K562 (cell line): ENCODE measurements around the gene KIAA0930. TPM values are rescaled to one million over a fixed set of nuclear protein-coding genes. Genes with fewer than 3 reads are reported as not detected.

Experiments used
- ATAC-seq: fragments of 200-7000 bp; cut with Tn5 transposase; 3 replicates; pipeline ENCODE4 v1.9.1; 2020; ENCODE audit warnings: moderate library complexity
- BruUV-seq: library from RNA; stranded (reverse); fragments of 400-500 nt; replicated peaks from 2 replicates; lab custom pipeline; 2021; lab: Mats Ljungman, UMichigan
- CTCF ChIA-PET: fragments of 300-600 bp; formaldehyde crosslinking; extraction: SDS; loops from one replicate; lab custom pipeline; 2021; ENCODE audit warnings: low intra/inter-chr PET ratio; lab: Yijun Ruan, JAX
- POLR2A ChIA-PET: fragments of 300-600, 350-650 bp; sonication (Branson Sonifier 250); formaldehyde crosslinking; extraction: SDS; loops from one replicate; lab custom pipeline; 2021; ENCODE audit warnings: antibody characterized with exemption, inconsistent platforms; lab: Yijun Ruan, JAX
- DNase-seq, 4 experiments: peaks; one replicate each; pipeline versions ENCODE4 v3.0.0 to v3.0.0-alpha.2; 2011 to 2018; ENCODE audit warnings: low spot score in 3 of 4, mixed read lengths in 3 of 4; ENCODE audit errors: extremely low read depth in 1 of 4
- FAIRE-seq: peaks from 2 replicates; lab custom pipeline; 2011; peaks lifted over from hg19 to GRCh38; lab: Jason Lieb, UNC
- H2AFZ ChIP-seq: 2 replicates; pipeline ENCODE4 v1.6.0; 2011; ENCODE audit warnings: low read depth, low read length, control low read depth, inconsistent platforms
- H3K27ac ChIP-seq: fragments of 200-600 bp; 3 replicates; pipeline ENCODE4 v1.8.0; 2011; ENCODE audit warnings: low read depth, mild to moderate bottlenecking, control low read depth, inconsistent platforms, low read length, moderate library complexity, mixed read lengths; ENCODE audit errors: extremely low read depth
- H3K27me3 ChIP-seq, 2 experiments: fragments of 300-600 bp in 1 of 2; 2 replicates in 1 of 2; 3 replicates in 1 of 2; pipeline versions ENCODE4 v1.6.0 to v1.8.0; 2011; ENCODE audit warnings: inconsistent platforms in 2 of 2, low read length in 2 of 2, mild to moderate bottlenecking in 1 of 2, mixed read lengths in 1 of 2, moderate library complexity in 1 of 2; ENCODE audit not compliant: control insufficient read depth in 2 of 2, insufficient read depth in 2 of 2
- H3K36me3 ChIP-seq: fragments of 300-600 bp; 3 replicates; pipeline ENCODE4 v1.8.0; 2011; ENCODE audit warnings: mild to moderate bottlenecking, low read length, inconsistent platforms; ENCODE audit not compliant: control insufficient read depth, insufficient read depth
- H3K4me1 ChIP-seq, 2 experiments: fragments of 200-600 bp in 1 of 2; replicated peaks in 1 of 2; 2 replicates in 1 of 2; 3 replicates in 1 of 2; pipeline versions ENCODE4 v1.5.1 to v1.8.0; 2011; ENCODE audit warnings: inconsistent platforms in 2 of 2, low read length in 2 of 2, mild to moderate bottlenecking in 1 of 2, mixed read lengths in 1 of 2, moderate library complexity in 1 of 2; ENCODE audit not compliant: control insufficient read depth in 2 of 2, insufficient read depth in 2 of 2
- H3K4me2 ChIP-seq: 2 replicates; pipeline ENCODE4 v1.6.1; 2011; ENCODE audit warnings: low read length, control low read depth, inconsistent platforms, mixed read lengths; ENCODE audit not compliant: insufficient read depth
- H3K4me3 ChIP-seq: fragments of 200-600 bp; sonication (generic), shearing (Covaris generic); 2 replicates; pipeline ENCODE4 v1.5.1; 2016; ENCODE audit warnings: control low read depth, inconsistent platforms
- H3K79me2 ChIP-seq: fragments of 200-600 bp; 3 replicates; pipeline ENCODE4 v1.8.0; 2011; ENCODE audit warnings: low read length, inconsistent platforms; ENCODE audit not compliant: control insufficient read depth, insufficient read depth
- H3K9ac ChIP-seq, 2 experiments: 2 replicates each; pipeline versions ENCODE4 v1.6.0 to v1.6.1; 2011; ENCODE audit warnings: low read depth in 2 of 2, low read length in 2 of 2, control low read depth in 1 of 2, inconsistent platforms in 1 of 2, mild to moderate bottlenecking in 1 of 2, mixed read lengths in 1 of 2; ENCODE audit not compliant: insufficient read depth in 1 of 2
- H3K9me1 ChIP-seq: one replicate; pipeline ENCODE4 v1.6.0; 2011; ENCODE audit warnings: inconsistent platforms, mild to moderate bottlenecking, low read length, moderate library complexity; ENCODE audit not compliant: control insufficient read depth, insufficient read depth
- H3K9me3 ChIP-seq: replicated peaks from 2 replicates; pipeline ENCODE4 v1.5.1; 2011; ENCODE audit warnings: low read depth, low read length, inconsistent platforms; ENCODE audit not compliant: control insufficient read depth, insufficient read depth
- H4K20me1 ChIP-seq: replicated peaks from 2 replicates; pipeline ENCODE4 v1.6.1; 2011; ENCODE audit warnings: low read length, inconsistent platforms, mixed read lengths; ENCODE audit not compliant: control insufficient read depth, insufficient read depth
- GATA2 ChIP-seq: sonication (generic); formaldehyde crosslinking; IDR thresholded peaks from 2 replicates; pipeline ENCODE4 v1.4.0; 2020; ENCODE audit warnings: mild to moderate bottlenecking, missing genetic modification reagents
- GTF2F1 ChIP-seq: IDR thresholded peaks from 2 replicates; pipeline ENCODE4 v1.6.1; 2011; ENCODE audit warnings: low read depth, low read length, improper control_type of control experiment
- MTF1 ChIP-seq: fragments of 250-450 bp; sonication (Bioruptor Pico); IDR thresholded peaks from 2 replicates; pipeline ENCODE4 v1.9.0; 2021; ENCODE audit warnings: moderate library complexity, mild to moderate bottlenecking, inconsistent platforms, borderline replicate concordance
- MXD1 ChIP-seq: fragments of 250-450 bp; sonication (Bioruptor Pico); IDR thresholded peaks from 2 replicates; pipeline ENCODE4 v1.8.0; 2021; ENCODE audit warnings: borderline replicate concordance, mild to moderate bottlenecking, moderate library complexity; ENCODE audit not compliant: poor library complexity, severe bottlenecking
- POLR2B ChIP-seq: fragments of 450-650 bp; IDR thresholded peaks from 2 replicates; pipeline ENCODE4 v1.6.1; 2018; ENCODE audit warnings: low read depth; ENCODE audit not compliant: partially characterized antibody
- SMAD3 ChIP-seq: fragments of 450-650 bp; formaldehyde crosslinking; conservative IDR thresholded peaks from 2 replicates; pipeline ENCODE4 v1.4.0; 2020; ENCODE audit warnings: mild to moderate bottlenecking
- SRSF1 ChIP-seq: fragments of 200-400 bp; formaldehyde crosslinking; IDR thresholded peaks from 2 replicates; pipeline ENCODE4 v1.6.1; 2017; ENCODE audit warnings: mild to moderate bottlenecking, low read depth, low read length, moderate library complexity
- TSC22D4 ChIP-seq: fragments of 450-650 bp; IDR thresholded peaks from 2 replicates; pipeline ENCODE4 v1.6.1; 2016; ENCODE audit warnings: missing genetic modification characterization, missing biosample characterization, control low read depth
- WGBS: fragments of 100-300 bp; shearing (Covaris generic); methylation state at CpG from one replicate; pipeline ENCODE4 v1.1.6; 2016; ENCODE audit warnings: low coverage, mixed read lengths; ENCODE audit not compliant: insufficient coverage; ENCODE audit errors: missing lambda C conversion rate; 5-methylcytosine and 5-hydroxymethylcytosine counted together
- in situ Hi-C: fragments of 300-500 bp; cut with MboI; formaldehyde crosslinking; loops from 4 replicates; pipeline ENCODE4 v1.15.0; 2018; ENCODE audit warnings: inconsistent platforms, mixed read lengths
- intact Hi-C: fragments of 100-400 bp; cut with micrococcal nuclease; formaldehyde crosslinking; loops from 2 replicates; pipeline ENCODE4 v1.14.2; 2022
- polyA plus RNA-seq, 8 experiments: library from polyadenylated mRNA; depleted of rRNA in 4 of 8; stranded (reverse) in 5 of 8; unstranded in 3 of 8; fragments of >200 nt; fragmentation: Nextera tagmentation in 2 of 8; fragmentation: Illumina TruSeq in 1 of 8; extraction: Ambion mirVana in 2 of 8; extraction: Trizol in 1 of 8; gene quantifications; 2 replicates each; pipeline versions ENCODE4 v1.2.1 to v1.2.3, GENCODE V29; 2011 to 2014; ENCODE audit warnings: inconsistent platforms in 1 of 8, missing spikeins in 1 of 8
- total RNA-seq, 7 experiments: library from RNA; depleted of rRNA in 6 of 7; stranded (reverse); fragments of >200 nt in 6 of 7; fragmentation: Illumina TruSeq in 2 of 7; extraction: Trizol in 2 of 7; gene quantifications; 2 replicates each; pipeline versions ENCODE4 v1.2.1 to v1.2.3, GENCODE V29; 2011 to 2021; ENCODE audit warnings: low replicate concordance in 1 of 7
- TF ChIP-seq, protein P1 (sequence below): fragments of 250-450 bp; sonication (Bioruptor Pico); IDR thresholded peaks from 2 replicates; pipeline ENCODE4 v1.8.0; 2021; ENCODE audit warnings: moderate library complexity, mild to moderate bottlenecking, inconsistent platforms

Gene KIAA0930
- total and polyA plus RNA-seq, 9 of the 15 experiments (the other 6 are each of a cell fraction or from before 2014, with no cell fraction given) = 0.24 to 12.1 (median 6.4) TPM

- TF ChIP-seq GTF2F1 = no peak
These were observed 86.3 kb downstream of the KIAA0930 start (continued) for GRCh38 chr22:45154383-45154782.

- Histone ChIP-seq H3K27me3 (no peaks in the 10 kb centered on the region), H3K4me2 (no peak overlapping the region), H3K9ac (no peak overlapping the region), H2AFZ (no peak overlapping the region), H3K9me3 (no peaks in the 10 kb centered on the region), H3K4me1 (no peaks in the 10 kb centered on the region; a peak in 1 of 5 replicates), H3K4me3 (no peak overlapping the region), H3K27ac (no peak overlapping the region), H3K79me2 (no peaks in the 10 kb centered on the region), H3K36me3 (peaks cover 6% of the 10 kb centered on the region; the same call in 1 of the 3 replicates), H4K20me1 (no peaks in the 10 kb centered on the region), H3K9me1 (no peaks in the 10 kb centered on the region)
- FAIRE-seq (no peak), ATAC-seq (no peak), DNase-seq (no peak)
- 81% methylated on average over 6 of the region's 6 CpGs for WGBS
- in situ Hi-C loops = loop anchor here (10.0 kb wide), 1 partner anchor 47 kb away; no protein-coding TSS in a partner anchor
- TF ChIP-seq MXD1 (CRISPR knock-in tag) (no peak), SRSF1 (no peak), GATA2 (CRISPR knock-in tag) (no peak), MTF1 (CRISPR knock-in tag) (no peak), POLR2B (no peak), TSC22D4 (tag) (no peak), SMAD3 (no peak)
- TF ChIP-seq, protein P1, sequence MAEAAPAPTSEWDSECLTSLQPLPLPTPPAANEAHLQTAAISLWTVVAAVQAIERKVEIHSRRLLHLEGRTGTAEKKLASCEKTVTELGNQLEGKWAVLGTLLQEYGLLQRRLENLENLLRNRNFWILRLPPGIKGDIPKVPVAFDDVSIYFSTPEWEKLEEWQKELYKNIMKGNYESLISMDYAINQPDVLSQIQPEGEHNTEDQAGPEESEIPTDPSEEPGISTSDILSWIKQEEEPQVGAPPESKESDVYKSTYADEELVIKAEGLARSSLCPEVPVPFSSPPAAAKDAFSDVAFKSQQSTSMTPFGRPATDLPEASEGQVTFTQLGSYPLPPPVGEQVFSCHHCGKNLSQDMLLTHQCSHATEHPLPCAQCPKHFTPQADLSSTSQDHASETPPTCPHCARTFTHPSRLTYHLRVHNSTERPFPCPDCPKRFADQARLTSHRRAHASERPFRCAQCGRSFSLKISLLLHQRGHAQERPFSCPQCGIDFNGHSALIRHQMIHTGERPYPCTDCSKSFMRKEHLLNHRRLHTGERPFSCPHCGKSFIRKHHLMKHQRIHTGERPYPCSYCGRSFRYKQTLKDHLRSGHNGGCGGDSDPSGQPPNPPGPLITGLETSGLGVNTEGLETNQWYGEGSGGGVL (CRISPR knock-in tag) = no peak
- intact Hi-C loops = no loop called here
- no TSS peak for BruUV-seq
- ChIA-PET POLR2A (interaction anchor here (0.7 kb wide), 1 partner anchor 9 kb away, joined by 3 read pairs; no protein-coding TSS in a partner anchor), CTCF (no interaction called here)
These were observed 89.2 kb downstream of the KIAA0930 start for GRCh38 chr22:45151503-45151902.
